Heart right ventricle (tissue), 16 donors: ENCODE data around the gene EPOP. TPM values are rescaled to one million over a fixed set of nuclear protein-coding genes. Genes with fewer than 3 reads are reported as not detected.
"Not testable (repeated sequence)": the region's sequence is repeated elsewhere in the genome, so short reads cannot be mapped to it uniquely, and the experiment has no call there.

Experiments
- ATAC-seq, 8 donors: fragments of 200-7000 bp; cut with Tn5 transposase; one replicate each; pipeline ENCODE4 v1.9.1; 2020; ENCODE audit warnings: mild to moderate bottlenecking in 8 of 8, moderate library complexity in 8 of 8, moderate number of reproducible peaks in 1 of 8
- DNase-seq, 2 donors: peaks; one replicate each; pipeline ENCODE4 v3.0.0-alpha.2; 2020
- H3K27ac ChIP-seq, 10 donors: fragments of 200-600 bp; sonication (generic) in 2 of 10; one replicate each; pipeline versions ENCODE4 v1.5.0 to v1.8.0; 2020 to 2022; ENCODE audit warnings: mild to moderate bottlenecking in 3 of 10
- H3K27me3 ChIP-seq, 7 donors: fragments of 200-600 bp; one replicate each; pipeline ENCODE4 v1.8.0; 2021 to 2022; ENCODE audit warnings: mild to moderate bottlenecking in 2 of 7
- H3K36me3 ChIP-seq, 9 donors: fragments of 200-600 bp; sonication (generic) in 1 of 9; one replicate each; pipeline versions ENCODE4 v1.5.0 to v1.8.0; 2020 to 2022; ENCODE audit warnings: mild to moderate bottlenecking in 2 of 9
- H3K4me1 ChIP-seq, 9 donors: fragments of 200-600 bp; sonication (generic) in 1 of 9; one replicate each; pipeline versions ENCODE4 v1.5.0 to v1.8.0; 2020 to 2022; ENCODE audit warnings: mild to moderate bottlenecking in 4 of 9
- H3K4me3 ChIP-seq, 10 donors: fragments of 200-600 bp; sonication (generic) in 2 of 10; one replicate each; pipeline versions ENCODE4 v1.5.0 to v1.8.0; 2020 to 2022; ENCODE audit warnings: mild to moderate bottlenecking in 7 of 10, moderate library complexity in 2 of 10
- H3K9me3 ChIP-seq, 11 donors: fragments of 200-600 bp in 10 of 11; sonication (generic) in 2 of 11; one replicate each; pipeline versions ENCODE4 v1.5.0 to v1.8.0; 2013 to 2022; ENCODE audit warnings: mild to moderate bottlenecking in 2 of 11, control low read depth in 1 of 11, moderate library complexity in 1 of 11
- CTCF ChIP-seq, 9 donors: fragments of 200-600 bp; sonication (generic) in 2 of 9; IDR thresholded peaks; one replicate each; pipeline versions ENCODE4 v1.5.0 to v1.8.0; 2021 to 2022; ENCODE audit warnings: antibody characterized with exemption in 9 of 9, mild to moderate bottlenecking in 5 of 9, moderate library complexity in 1 of 9
- whole genome bisulfite sequencing, 2 donors: extraction: QIAGEN DNeasy Blood & Tissue Kit; methylation state at CpG; one replicate each; pipeline ENCODE4 v1.1.7; 2013; ENCODE audit warnings: inconsistent platforms in 1 of 2; 5-methylcytosine and 5-hydroxymethylcytosine counted together
- intact Hi-C, 10 donors: fragments of 100-400 bp; cut with DNase I; formaldehyde crosslinking; loops; one replicate each; pipeline versions ENCODE4 v1.11.1 to v1.14.2; 2022
- microRNA-seq, 2 donors: library from miRNA; unstranded; fragments of <30 nt; microRNA quantifications; one replicate each; pipeline ENCODE4 v1.2.0, GENCODE V29; 2021
- polyA plus RNA-seq, 2 donors: library from polyadenylated mRNA; stranded (reverse); fragments of 200-250 nt; gene quantifications; one replicate each; pipeline ENCODE4 v1.2.3, GENCODE V29; 2013
- total RNA-seq, 10 donors: library from RNA; stranded (reverse); fragmentation: NEBNext Ultra II Directional in 3 of 10; extraction: Animal tissue kit (Norgen Biotek cat#: 25700) in 3 of 10; gene quantifications; one replicate each; pipeline versions ENCODE4 v1.2.1 to v1.2.4, GENCODE V29; 2021 to 2023
- donor health status: Arrhythmogenic right ventricular cardiomyopathy.
- donor health status: ischemic (EF 13 %, LVEDD 7.1; RV severe dilation, severe dysfunction).
- donor health status: healthy with polysubstance abuse.
- donor health status: DM: no; HTN: yes; CAD: no.
- donor health status: DM: no; HTN: no; CAD: no.
- donor health status: ischemic (EF 25% LVEDD 6.9; RV normal size, moderate dysfunction).
- donor health status: ischemic (EF 25% LVEDD 5.7; RV mildly dilated, moderate dysfunction).
- donor health status: healthy.
- donor health status: DM: yes; HTN: yes; CAD: no.
- donor health status: Ischemic cardiomyopathy.
- donor health status: ischemic (EF 35%, LVEDD 5.7; RV mildly dilated, moderate dysfunction).
- donor health status: nonischemic (EF 11% LVEDD 7.7; RV severe dilation, severe dysfunction).
- donor health status: DM: yes; HTN: yes; CAD: no.
- donor health status: PGD.
- donor health status: ischemic (EF 29% LVEDD 5.4; RV normal size, mild dysfunction).
- donor health status: nonischemic (EF 23%, LVEDD 6.1; RV moderate dilation, normal function).

EPOP gene
- total and polyA plus RNA-seq, 12 donors: 0.25 to 2.2 (median 0.73) TPM

GRCh38 chr17:38627957-38628356 lies 46.8 kb downstream of the EPOP start:
- no peak overlapping the region for H3K27ac ChIP-seq
- no peaks in the 10 kb centered on the region for H3K4me1 ChIP-seq
- H3K4me3 ChIP-seq: no peak overlapping the region
- H3K36me3 ChIP-seq: no peaks in the 10 kb centered on the region
- H3K9me3 ChIP-seq: no peaks in the 10 kb centered on the region
- WGBS, 2 donors: 88 to 90% methylated on average over 2 of the region's 2 CpGs
- DNase-seq (no peak), ATAC-seq (no peak)
- peaks cover 0 to 26% (median 11%) of the 10 kb centered on the region in 7 donors for H3K27me3 ChIP-seq
- intact Hi-C loops: no loop called here
- no peak for TF ChIP-seq CTCF (IDR thresholded peaks at IDR 0.05)

DNA sequence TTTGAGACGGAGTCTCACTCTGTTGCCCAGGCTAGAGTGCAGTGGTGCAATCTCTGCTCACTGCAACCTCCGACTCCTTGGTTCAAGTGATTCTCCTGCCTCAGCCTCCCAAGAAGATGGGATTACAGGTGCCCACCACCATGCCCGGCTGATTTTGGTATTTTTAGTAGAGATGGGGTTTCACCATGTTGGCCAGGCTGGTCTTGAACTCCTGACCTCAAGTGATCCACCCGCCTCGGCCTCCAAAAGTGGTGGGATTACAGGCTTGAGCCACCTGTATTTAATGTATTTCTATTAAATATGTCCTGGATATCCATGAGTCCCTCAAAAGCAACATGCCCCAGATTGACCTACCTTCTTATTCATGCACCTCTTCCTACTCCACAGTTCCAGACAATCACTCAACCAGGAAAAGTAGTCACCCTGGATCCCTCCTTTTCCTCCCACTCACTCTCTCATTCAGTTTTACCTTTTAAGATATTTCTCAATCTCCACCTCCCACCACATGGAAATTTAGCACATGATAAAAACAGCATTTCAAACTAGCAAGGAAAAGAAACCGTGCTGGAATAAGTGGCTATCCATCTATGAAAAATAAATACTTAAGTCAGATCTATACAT lies 48.0 kb downstream of the EPOP start:
- ATAC-seq, H3K36me3 ChIP-seq, H3K9me3 ChIP-seq, H3K4me3 ChIP-seq, H3K27ac ChIP-seq, intact Hi-C loops, DNase-seq, H3K4me1 ChIP-seq: not testable (repeated sequence)
- peaks cover 0 to 38% (median 17%) of the 10 kb centered on the region in 7 donors for H3K27me3 ChIP-seq
- 86 to 87% methylated on average over 6 of the region's 6 CpGs for WGBS, 2 donors

DNA sequence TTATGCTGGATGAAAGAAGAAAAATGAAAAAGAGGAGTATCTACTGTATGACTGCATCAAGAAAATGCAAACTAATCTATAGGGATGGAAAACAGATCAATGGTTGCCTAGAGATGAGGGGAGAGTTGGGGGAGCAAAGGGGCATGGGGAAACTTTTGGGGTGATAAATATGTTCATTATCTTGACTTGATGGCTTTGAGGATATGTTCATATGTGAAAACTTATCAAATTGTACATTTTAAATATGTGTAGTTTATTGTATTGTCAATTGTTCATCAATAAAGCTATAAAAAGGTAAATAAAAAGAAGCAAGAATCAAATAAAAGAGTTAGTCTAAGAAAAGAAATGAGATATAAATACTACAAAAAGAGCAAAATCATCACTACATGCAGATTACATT lies 49.3 kb downstream of the EPOP start:
- DNase-seq: no peak
- H3K4me3 ChIP-seq: no peak overlapping the region
- no peak overlapping the region for H3K27ac ChIP-seq
- ATAC-seq: no peak
- no peaks in the 10 kb centered on the region for H3K4me1 ChIP-seq
- H3K36me3 ChIP-seq: no peaks in the 10 kb centered on the region
- peaks cover 0 to 50% (median 21%) of the 10 kb centered on the region in 7 donors for H3K27me3 ChIP-seq
- H3K9me3 ChIP-seq: no peaks in the 10 kb centered on the region
- intact Hi-C loops: no loop called here
- no peak for TF ChIP-seq CTCF (IDR thresholded peaks at IDR 0.05)

GRCh38 chr17:38624782-38625355 lies 49.9 kb downstream of the EPOP start:
- DNase-seq, H3K9me3 ChIP-seq, intact Hi-C loops, H3K36me3 ChIP-seq, ATAC-seq, H3K4me3 ChIP-seq, H3K27ac ChIP-seq, H3K4me1 ChIP-seq: not testable (repeated sequence)
- 81 to 82% methylated on average over 14 of the region's 14 CpGs for WGBS, 2 donors
- peaks cover 0 to 56% (median 21%) of the 10 kb centered on the region in 7 donors for H3K27me3 ChIP-seq

Small RNA genes lying within 50 kb of the gene (microRNA-seq; reads per million reads assigned to microRNA genes)
- 0 to 0.60 reads per million in 2 donors for gene MIR4726
- 0 to 0.60 reads per million in 2 donors for gene MIR4734

Other genes starting within 250 kb of the EPOP start
- 10 to 100 TPM; 48.3 to 78.4 (median 68.0) TPM for gene ARHGAP23, start 246.5 kb downstream of the EPOP start, total RNA-seq
- 10 to 100 TPM; 31.5 to 33.2 TPM for gene ARHGAP23, start 246.5 kb downstream of the EPOP start, polyA plus RNA-seq
- gene SRCIN1, start 69.0 kb downstream of the EPOP start, total RNA-seq: 1 to 10 TPM in 8 of 10 donors, under 1 TPM in 2; 0.27 to 3.2 (median 1.3) TPM
- gene SRCIN1, start 69.0 kb downstream of the EPOP start, polyA plus RNA-seq: 1 to 10 TPM in 1 of 2 donors, under 1 TPM in 1; 0.29 to 1.2 TPM
- 100 to 1,000 TPM in 1 of 10 donors, 10 to 100 TPM in 9; 56.3 to 100 (median 67.5) TPM for gene MLLT6, start 30.3 kb upstream of the EPOP start, total RNA-seq
- gene MLLT6, start 30.3 kb upstream of the EPOP start, polyA plus RNA-seq: 100 to 1,000 TPM in 1 of 2 donors, 10 to 100 TPM in 1; 17.3 to 104 TPM
- 10 to 100 TPM; 58.1 to 84.1 (median 69.4) TPM for gene CISD3, start 55.4 kb upstream of the EPOP start, total RNA-seq
- 10 to 100 TPM; 50.5 to 83.6 TPM for gene CISD3, start 55.4 kb upstream of the EPOP start, polyA plus RNA-seq
- 10 to 100 TPM; 15.8 to 30.0 (median 22.8) TPM for gene PCGF2, start 73.4 kb upstream of the EPOP start, total RNA-seq
- 10 to 100 TPM; 23.8 to 51.6 TPM for gene PCGF2, start 73.4 kb upstream of the EPOP start, polyA plus RNA-seq
- 100 to 1,000 TPM; 148 to 220 (median 162) TPM for gene PSMB3, start 77.8 kb upstream of the EPOP start, total RNA-seq
- gene PSMB3, start 77.8 kb upstream of the EPOP start, polyA plus RNA-seq: 100 to 1,000 TPM; 359 to 379 TPM
- gene PIP4K2B, start 124.6 kb upstream of the EPOP start, total RNA-seq: 10 to 100 TPM; 37.9 to 51.9 (median 47.5) TPM
- 10 to 100 TPM; 15.3 to 20.3 TPM for gene PIP4K2B, start 124.6 kb upstream of the EPOP start, polyA plus RNA-seq
- gene CWC25, start 150.4 kb upstream of the EPOP start, total RNA-seq: 10 to 100 TPM in 2 of 10 donors, 1 to 10 TPM in 8; 7.7 to 11.2 (median 9.0) TPM
- 10 to 100 TPM in 1 of 2 donors, 1 to 10 TPM in 1; 9.1 to 22.6 TPM for gene CWC25, start 150.4 kb upstream of the EPOP start, polyA plus RNA-seq
- 100 to 1,000 TPM; 725 to 991 (median 835) TPM for gene RPL23, start 178.8 kb upstream of the EPOP start, total RNA-seq
- gene RPL23, start 178.8 kb upstream of the EPOP start, polyA plus RNA-seq: 1,000 to 10,000 TPM; 1,798 to 2,733 TPM
- 10 to 100 TPM; 19.5 to 56.9 (median 23.0) TPM for gene LASP1, start 195.1 kb upstream of the EPOP start, total RNA-seq
- 10 to 100 TPM; 21.3 to 25.4 TPM for gene LASP1, start 195.1 kb upstream of the EPOP start, polyA plus RNA-seq